HT-29 (cell line): Measurements from ENCODE around the gene LY6G5C. TPM values are rescaled to one million over a fixed set of nuclear protein-coding genes. Genes with fewer than 3 reads are reported as not detected.

Experiments used
- DNase-seq: peaks from one replicate; pipeline ENCODE4 v3.0.0-alpha.2; 2015; ENCODE audit warnings: low spot score
- total RNA-seq: library from RNA; depleted of rRNA; stranded (reverse); fragments of >200 nt; shearing (Covaris generic); gene quantifications from 2 replicates; pipeline ENCODE4 v1.2.3, GENCODE V29; 2014

Gene LY6G5C
- total RNA-seq, 1 experiment from 2014 or later = 0.76 TPM

- no peak for DNase-seq
These were observed 37.9 kb downstream of the LY6G5C start for GRCh38 chr6:31642798-31643570.

- DNase-seq = no peak
These were observed 39.5 kb downstream of the LY6G5C start for GRCh38 chr6:31641370-31641769.

- no peak for DNase-seq
These were observed 40.3 kb downstream of the LY6G5C start for GRCh38 chr6:31640612-31641011.

- DNase-seq = no peak
These were observed 41.4 kb downstream of the LY6G5C start for GRCh38 chr6:31639449-31639861.

GRCh38 chr6:31639043-31639442, 41.8 kb downstream of the LY6G5C start:
- DNase-seq = no peak

GRCh38 chr6:31636698-31637596, 43.9 kb downstream of the LY6G5C start:
- no peak for DNase-seq

- DNase-seq = no peak
These were observed 45.8 kb downstream of the LY6G5C start for GRCh38 chr6:31634969-31635575.

- DNase-seq = no peak
These were observed 46.7 kb downstream of the LY6G5C start for GRCh38 chr6:31634131-31634530.

- DNase-seq = no peak
These were observed 47.4 kb downstream of the LY6G5C start for GRCh38 chr6:31633447-31633846.

GRCh38 chr6:31632279-31632946, 48.5 kb downstream of the LY6G5C start:
- DNase-seq = no peak

- no peak for DNase-seq
These were observed 49.1 kb downstream of the LY6G5C start for GRCh38 chr6:31631681-31632278.

GRCh38 chr6:31631209-31631608, 49.7 kb downstream of the LY6G5C start:
- DNase-seq = no peak

- no peak for DNase-seq
These were observed 50.5 kb downstream of the LY6G5C start for GRCh38 chr6:31630177-31630934.

GRCh38 chr6:31629014-31629413, 51.9 kb downstream of the LY6G5C start:
- no peak for DNase-seq

GRCh38 chr6:31627690-31628287, 53.1 kb downstream of the LY6G5C start:
- DNase-seq = no peak

- DNase-seq = no peak
These were observed 53.9 kb downstream of the LY6G5C start for GRCh38 chr6:31626952-31627351.
